Measurements from ENCODE around the gene ZNF622. TPM values are rescaled to one million over a fixed set of nuclear protein-coding genes. Genes with fewer than 3 reads are reported as not detected.

ZNF622 gene
- total and polyA plus RNA-seq, 8 donors: 19.7 to 29.5 (median 20.8) TPM

DNA sequence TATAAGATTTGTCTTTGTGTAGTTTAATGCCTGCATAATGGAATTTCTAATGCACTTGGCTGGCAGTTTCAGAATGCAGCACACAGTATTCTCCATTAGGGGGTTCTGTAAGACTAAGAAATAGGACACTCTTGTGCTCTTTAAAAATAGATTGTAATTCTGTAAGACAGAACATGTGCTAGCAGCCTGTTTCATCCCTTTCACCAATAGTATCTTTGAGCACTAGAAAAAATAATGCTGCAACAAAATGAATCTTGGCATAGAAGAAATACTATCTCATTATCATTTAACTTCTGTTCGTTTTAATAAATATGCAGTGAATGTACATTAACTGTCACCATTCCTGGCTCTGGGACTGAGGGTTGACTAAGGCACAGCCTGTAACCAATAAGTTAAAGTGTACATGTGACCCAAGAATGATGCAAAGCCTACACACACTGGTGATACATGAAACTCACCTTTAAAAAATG lies 23.8 kb upstream of the ZNF622 start:
- DNase-seq: peak in 2 of 4 donors; percentile 46 to 59
- no peaks in the 10 kb centered on the region for H3K27me3 ChIP-seq
- TF ChIP-seq, protein P1, sequence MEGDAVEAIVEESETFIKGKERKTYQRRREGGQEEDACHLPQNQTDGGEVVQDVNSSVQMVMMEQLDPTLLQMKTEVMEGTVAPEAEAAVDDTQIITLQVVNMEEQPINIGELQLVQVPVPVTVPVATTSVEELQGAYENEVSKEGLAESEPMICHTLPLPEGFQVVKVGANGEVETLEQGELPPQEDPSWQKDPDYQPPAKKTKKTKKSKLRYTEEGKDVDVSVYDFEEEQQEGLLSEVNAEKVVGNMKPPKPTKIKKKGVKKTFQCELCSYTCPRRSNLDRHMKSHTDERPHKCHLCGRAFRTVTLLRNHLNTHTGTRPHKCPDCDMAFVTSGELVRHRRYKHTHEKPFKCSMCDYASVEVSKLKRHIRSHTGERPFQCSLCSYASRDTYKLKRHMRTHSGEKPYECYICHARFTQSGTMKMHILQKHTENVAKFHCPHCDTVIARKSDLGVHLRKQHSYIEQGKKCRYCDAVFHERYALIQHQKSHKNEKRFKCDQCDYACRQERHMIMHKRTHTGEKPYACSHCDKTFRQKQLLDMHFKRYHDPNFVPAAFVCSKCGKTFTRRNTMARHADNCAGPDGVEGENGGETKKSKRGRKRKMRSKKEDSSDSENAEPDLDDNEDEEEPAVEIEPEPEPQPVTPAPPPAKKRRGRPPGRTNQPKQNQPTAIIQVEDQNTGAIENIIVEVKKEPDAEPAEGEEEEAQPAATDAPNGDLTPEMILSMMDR (IDR thresholded peaks at IDR 0.05): peak; percentile 59 to 60
- no peaks in the 10 kb centered on the region for H3K36me3 ChIP-seq
- peak; percentile 78 for ATAC-seq
- H3K27ac ChIP-seq: no peak overlapping the region
- H3K4me3 ChIP-seq: no peak overlapping the region
- H3K4me1 ChIP-seq: peaks cover 0 to 7% of the 10 kb centered on the region in 2 donors
- intact Hi-C loops (cut with DNase I): no loop called here
- H3K9me3 ChIP-seq: peaks cover 0 to 1% of the 10 kb centered on the region in 2 donors

DNA sequence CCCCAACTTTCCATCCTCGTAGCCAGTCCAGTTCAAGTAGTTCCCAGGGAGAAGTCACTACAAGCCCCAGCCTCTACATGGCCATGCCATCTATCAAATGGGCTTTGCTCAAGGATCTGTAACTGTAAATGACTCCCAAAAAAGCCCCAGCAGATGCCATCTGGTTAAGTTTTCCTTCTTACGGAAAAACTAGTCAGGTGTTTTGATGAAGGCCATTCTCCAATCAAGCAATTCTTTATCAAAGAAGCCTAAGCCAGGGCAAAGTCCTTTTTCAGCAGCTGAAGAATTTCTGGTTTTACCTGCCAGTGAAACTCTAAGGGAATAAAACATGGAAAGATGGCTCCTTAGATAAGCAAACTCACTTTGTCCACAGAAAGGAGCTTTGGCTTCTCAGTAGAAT lies 21.9 kb upstream of the ZNF622 start:
- H3K4me3 ChIP-seq: no peak overlapping the region
- H3K9me3 ChIP-seq: no peaks in the 10 kb centered on the region
- no peak for DNase-seq
- intact Hi-C loops (cut with DNase I): no loop called here
- ATAC-seq: no peak
- H3K27me3 ChIP-seq: no peaks in the 10 kb centered on the region
- H3K4me1 ChIP-seq: peaks cover 0 to under 1% of the 10 kb centered on the region in 2 donors
- TF ChIP-seq, protein P1 (IDR thresholded peaks at IDR 0.05): no peak
- H3K36me3 ChIP-seq: no peaks in the 10 kb centered on the region
- no peak overlapping the region for H3K27ac ChIP-seq

DNA sequence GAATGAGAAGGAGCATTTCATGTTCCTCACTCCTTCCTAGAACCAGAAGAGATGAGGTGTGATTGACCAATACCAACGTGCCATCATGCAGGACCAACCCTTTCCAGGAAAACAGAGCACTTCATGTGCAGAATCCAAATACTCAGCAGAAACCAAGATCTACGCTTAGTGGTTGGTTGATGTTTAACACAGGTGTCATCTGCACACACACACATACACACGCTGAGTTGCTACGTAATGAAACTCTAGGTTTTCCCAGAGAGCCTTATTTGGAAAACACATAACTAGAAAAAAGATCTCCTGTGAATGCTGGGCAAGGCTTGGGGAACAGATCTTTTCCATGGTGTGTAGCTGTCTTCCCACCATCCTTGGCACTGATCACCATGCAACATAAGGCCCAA lies 21.1 kb upstream of the ZNF622 start:
- Histone ChIP-seq H3K4me3 (no peak overlapping the region), H3K9me3 (no peaks in the 10 kb centered on the region), H3K4me1 (no peaks in the 10 kb centered on the region), H3K27ac (no peak overlapping the region), H3K36me3 (no peaks in the 10 kb centered on the region), H3K27me3 (no peaks in the 10 kb centered on the region)
- TF ChIP-seq, protein P1 (IDR thresholded peaks at IDR 0.05): no peak
- intact Hi-C loops (cut with DNase I): no loop called here
- ATAC-seq: no peak
- DNase-seq: no peak

DNA sequence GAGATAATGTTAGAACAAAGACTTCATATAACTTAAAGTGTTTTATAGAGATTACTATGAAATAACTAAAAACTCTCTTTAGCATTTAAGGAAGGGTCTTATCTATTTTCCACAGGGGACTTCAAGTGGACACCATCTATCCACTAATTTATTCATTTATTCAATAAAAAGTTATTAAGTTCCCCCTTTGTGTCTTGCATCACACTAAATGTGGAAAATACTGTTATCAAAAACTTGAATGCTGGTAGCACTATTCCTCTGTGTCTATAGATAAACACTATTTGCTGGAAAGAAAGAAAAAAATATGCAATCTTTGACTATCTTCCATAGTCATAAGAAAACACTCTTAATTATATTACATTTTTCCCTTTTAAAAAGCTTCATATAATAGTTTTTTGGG lies 20.1 kb upstream of the ZNF622 start:
- DNase-seq (no peak), ATAC-seq (no peak)
- TF ChIP-seq, protein P1 (IDR thresholded peaks at IDR 0.05): no peak
- H3K27me3 ChIP-seq: no peaks in the 10 kb centered on the region
- H3K4me1 ChIP-seq: no peaks in the 10 kb centered on the region
- H3K9me3 ChIP-seq: no peaks in the 10 kb centered on the region
- H3K27ac ChIP-seq: no peak overlapping the region
- H3K36me3 ChIP-seq: no peaks in the 10 kb centered on the region
- intact Hi-C loops (cut with DNase I): no loop called here
- H3K4me3 ChIP-seq: no peak overlapping the region

DNA sequence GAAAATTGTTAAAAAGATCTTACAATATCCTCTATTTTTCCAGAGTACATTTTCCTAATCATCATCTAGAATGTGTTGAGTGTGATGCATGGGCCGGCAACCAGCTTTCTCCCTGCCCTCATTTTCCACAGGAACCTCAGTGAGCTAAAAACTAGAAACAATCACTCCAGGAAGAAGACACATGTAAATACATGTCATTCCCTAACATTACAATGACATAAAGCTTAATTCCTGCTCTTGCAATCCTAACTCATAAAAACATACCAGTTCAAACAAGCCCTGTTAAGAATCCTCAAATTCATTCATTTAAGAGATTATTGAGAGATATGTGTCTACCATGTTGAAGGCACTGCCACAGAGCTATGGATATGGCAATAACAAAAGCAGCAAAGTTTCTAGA lies 18.5 kb upstream of the ZNF622 start:
- no peaks in the 10 kb centered on the region for H3K36me3 ChIP-seq
- H3K4me3 ChIP-seq: no peak overlapping the region
- DNase-seq: no peak
- H3K27ac ChIP-seq: no peak overlapping the region
- H3K9me3 ChIP-seq: no peaks in the 10 kb centered on the region
- no peaks in the 10 kb centered on the region for H3K4me1 ChIP-seq
- TF ChIP-seq, protein P1 (IDR thresholded peaks at IDR 0.05): no peak
- no peaks in the 10 kb centered on the region for H3K27me3 ChIP-seq
- no peak for ATAC-seq
- intact Hi-C loops (cut with DNase I): no loop called here
